Esophagus squamous epithelium (tissue), 5 donors: ENCODE measurements around the gene CACNA1I. TPM values are rescaled to one million over a fixed set of nuclear protein-coding genes. Genes with fewer than 3 reads are reported as not detected.

Experiments used
- DNase-seq: peaks from one replicate; lab custom pipeline; 2025; lab: John Stamatoyannopoulos, UW
- H3K27ac ChIP-seq, 4 donors: fragments of 200-600 bp; sonication (generic); one replicate each; pipeline ENCODE4 v1.5.1; 2016 to 2019; ENCODE audit warnings: mild to moderate bottlenecking in 1 of 4
- H3K27me3 ChIP-seq, 4 donors: fragments of 200-600 bp; sonication (generic); 1 replicate in 3 of 4; 2 replicates in 1 of 4; pipeline versions ENCODE4 v1.5.1 to v1.6.0; 2017 to 2021; ENCODE audit warnings: antibody characterized with exemption in 1 of 4
- H3K36me3 ChIP-seq, 3 donors: fragments of 200-600 bp; sonication (generic); one replicate each; pipeline ENCODE4 v1.5.1; 2016 to 2019
- H3K4me1 ChIP-seq, 3 donors: fragments of 200-600 bp; sonication (generic); one replicate each; pipeline ENCODE4 v1.5.1; 2017 to 2019
- H3K4me3 ChIP-seq, 4 donors: fragments of 200-600 bp; sonication (generic); 1 replicate in 3 of 4; 2 replicates in 1 of 4; pipeline ENCODE4 v1.5.1; 2016 to 2019; ENCODE audit warnings: mild to moderate bottlenecking in 2 of 4, moderate library complexity in 1 of 4
- H3K9me3 ChIP-seq, 3 donors: fragments of 200-600 bp; sonication (generic); one replicate each; pipeline ENCODE4 v1.5.1; 2016 to 2019
- CTCF ChIP-seq, 6 experiments: fragments of 450-650 bp in 4 of 6; fragments of 200-600 bp in 2 of 6; sonication (generic) in 2 of 6; IDR thresholded peaks; one replicate each; pipeline ENCODE4 v1.5.1; 2016 to 2019; ENCODE audit warnings: antibody characterized with exemption in 6 of 6, mild to moderate bottlenecking in 4 of 6, moderate library complexity in 4 of 6
- POLR2A ChIP-seq, 4 donors: fragments of 450-650 bp; IDR thresholded peaks; one replicate each; pipeline ENCODE4 v1.6.1; 2017; ENCODE audit warnings: antibody characterized with exemption in 4 of 4, mild to moderate bottlenecking in 4 of 4, moderate library complexity in 3 of 4
- WGBS, 2 donors: methylation state at CpG; one replicate each; pipeline ENCODE4 v1.1.5; 2018; 5-methylcytosine and 5-hydroxymethylcytosine counted together
- intact Hi-C: fragments of 100-400 bp; cut with DNase I; formaldehyde crosslinking; loops from one replicate; pipeline ENCODE4 v1.15.0; 2022
- total RNA-seq, 4 donors: library from RNA; depleted of rRNA; stranded (reverse); fragments of >200 nt; gene quantifications; one replicate each; pipeline ENCODE4 v1.1.0, GENCODE V29; 2016
- donor health status: DM: yes; HTN: yes; CAD: no.

Gene CACNA1I
- total RNA-seq, 4 donors from 2014 or later, result 0.12 to 0.38 (median 0.20) TPM

GRCh38 chr22:39594411-39594810 is 23.9 kb downstream of the CACNA1I start:
- 51 to 62% methylated on average over 6 to 7 of the region's 7 CpGs for WGBS, 2 donors
- peaks cover 0 to 83% (median 0%) of the 10 kb centered on the region in 4 donors for H3K27me3 ChIP-seq

DNA sequence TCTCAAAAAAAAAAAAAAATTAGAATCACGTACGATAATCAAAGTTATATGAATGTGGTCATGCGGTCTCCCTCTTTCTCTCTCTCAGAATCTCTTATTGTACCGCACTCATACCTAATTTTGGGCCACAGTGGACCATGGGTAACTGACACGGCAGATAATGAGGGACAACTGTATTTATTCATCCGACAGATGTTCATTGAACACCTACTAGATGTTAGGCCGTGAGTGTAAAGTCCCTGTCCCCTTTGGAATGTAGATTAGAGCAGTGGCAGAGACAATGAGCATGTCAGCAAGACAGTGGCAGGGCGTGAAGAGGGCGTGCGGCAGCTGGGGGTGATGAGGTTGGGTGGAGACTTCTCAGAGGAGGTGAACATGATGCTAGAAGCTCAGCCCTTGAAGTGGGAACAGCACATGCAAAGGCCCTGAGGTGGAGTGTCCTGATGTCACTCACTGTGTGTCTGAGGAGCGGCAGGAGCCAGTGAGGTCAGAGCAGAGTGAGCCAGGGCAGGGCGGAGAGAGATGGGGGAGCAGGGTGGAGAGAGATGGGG is 25.1 kb downstream of the CACNA1I start:
- H3K36me3 ChIP-seq, result no peaks in the 10 kb centered on the region
- peaks cover 10 to 25% (median 17%) of the 10 kb centered on the region in 3 donors for H3K4me1 ChIP-seq
- TF ChIP-seq CTCF (IDR thresholded peaks at IDR 0.05), result no peak
- no peak for TF ChIP-seq POLR2A (IDR thresholded peaks at IDR 0.05)
- DNase-seq, result no peak
- H3K9me3 ChIP-seq, result no peaks in the 10 kb centered on the region
- intact Hi-C loops, result no loop called here
- WGBS, 2 donors, result 70 to 83% methylated on average over 9 to 10 of the region's 12 CpGs
- H3K27me3 ChIP-seq, result peaks cover 0 to 82% (median 0%) of the 10 kb centered on the region in 4 donors
- H3K27ac ChIP-seq, result no peak overlapping the region
- no peak overlapping the region for H3K4me3 ChIP-seq

More at GRCh38 chr22:39594411-39594810, 23.9 kb downstream of the CACNA1I start:
- Histone ChIP-seq H3K27ac (no peak overlapping the region), H3K9me3 (no peaks in the 10 kb centered on the region), H3K4me3 (no peak overlapping the region), H3K36me3 (no peaks in the 10 kb centered on the region), H3K4me1 (peaks cover 10 to 25% (median 17%) of the 10 kb centered on the region in 3 donors)
- intact Hi-C loops, result no loop called here
- no peak for DNase-seq
- TF ChIP-seq CTCF (IDR thresholded peaks at IDR 0.05), result no peak
- no peak for TF ChIP-seq POLR2A (IDR thresholded peaks at IDR 0.05)

GRCh38 chr22:39596601-39597000 is 26.0 kb downstream of the CACNA1I start:
- no peak for TF ChIP-seq CTCF (IDR thresholded peaks at IDR 0.05)
- WGBS, 2 donors, result 50 to 83% methylated on average over 1 to 6 of the region's 6 CpGs
- H3K4me3 ChIP-seq, result no peak overlapping the region
- intact Hi-C loops, result no loop called here
- no peak for DNase-seq
- H3K4me1 ChIP-seq, result peaks cover 10 to 25% (median 17%) of the 10 kb centered on the region in 3 donors
- H3K36me3 ChIP-seq, result no peaks in the 10 kb centered on the region
- H3K9me3 ChIP-seq, result no peaks in the 10 kb centered on the region
- H3K27me3 ChIP-seq, result peaks cover 0 to 80% (median 0%) of the 10 kb centered on the region in 4 donors
- no peak overlapping the region for H3K27ac ChIP-seq

DNA sequence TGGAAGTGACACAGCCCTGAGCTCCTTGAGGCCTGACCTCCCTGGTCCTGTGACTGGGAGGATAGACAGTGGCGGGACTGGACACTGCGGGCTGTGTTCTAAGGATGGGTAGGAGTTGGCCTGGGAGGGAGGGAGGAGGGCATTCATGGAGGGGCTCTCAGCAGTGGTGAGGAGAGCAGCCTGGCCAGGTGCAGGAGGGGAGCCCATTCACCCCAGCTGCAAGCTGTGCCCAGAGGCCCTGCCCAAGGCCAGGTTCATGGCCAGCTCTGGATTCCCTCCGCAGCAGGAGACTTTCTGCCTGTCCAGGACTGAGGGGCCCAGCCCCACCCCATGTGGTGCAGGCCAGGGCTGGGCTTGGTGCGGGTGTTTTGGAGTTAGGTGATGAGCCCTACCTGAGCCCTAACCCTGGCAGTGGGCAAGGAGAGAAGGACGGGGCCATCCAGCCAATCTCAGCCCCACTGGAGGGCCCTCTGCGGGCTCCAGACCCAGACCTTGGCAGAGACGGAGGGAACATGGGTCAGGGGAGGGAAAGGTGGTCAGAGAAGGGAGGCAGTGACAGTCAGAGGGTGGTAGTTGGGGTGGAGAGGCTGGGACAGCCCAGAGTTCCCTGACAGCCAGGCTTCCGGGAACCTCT is 26.8 kb downstream of the CACNA1I start:
- no peaks in the 10 kb centered on the region for H3K9me3 ChIP-seq
- 71 to 83% methylated on average over 1 to 4 of the region's 8 CpGs for WGBS, 2 donors
- peaks cover 7 to 21% (median 12%) of the 10 kb centered on the region in 3 donors for H3K4me1 ChIP-seq
- H3K27me3 ChIP-seq, result peaks cover 0 to 77% (median 0%) of the 10 kb centered on the region in 4 donors
- H3K4me3 ChIP-seq, result no peak overlapping the region
- no peak overlapping the region for H3K27ac ChIP-seq
- intact Hi-C loops, result no loop called here
- no peaks in the 10 kb centered on the region for H3K36me3 ChIP-seq
- TF ChIP-seq POLR2A (IDR thresholded peaks at IDR 0.05) (no peak), CTCF (IDR thresholded peaks at IDR 0.05) (no peak)
- DNase-seq, result no peak
